ENCODE results near the gene VWA2.

VWA2 gene

DNA sequence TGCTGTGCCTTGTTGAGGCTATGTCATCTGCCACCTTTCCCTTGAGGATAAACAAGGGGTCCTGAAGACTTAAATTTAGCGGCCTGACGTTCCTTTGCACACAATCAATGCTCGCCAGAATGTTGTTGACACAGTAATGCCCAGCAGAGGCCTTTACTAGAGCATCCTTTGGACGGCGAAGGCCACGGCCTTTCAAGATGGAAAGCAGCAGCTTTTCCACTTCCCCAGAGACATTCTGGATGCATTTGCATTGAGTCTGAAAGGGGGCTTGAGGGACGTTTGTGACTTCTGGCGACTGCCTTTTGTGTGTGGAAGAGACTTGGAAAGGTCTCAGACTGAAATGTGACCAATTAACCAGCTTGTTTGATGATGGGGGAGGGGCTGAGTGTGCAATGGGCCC is 52.5 kb downstream of the VWA2 start:
- no peak for TF ChIP-seq ZFX (IDR thresholded peaks at IDR 0.05; ENCODE audit: borderline replicate concordance)
- TF ChIP-seq, protein P1, sequence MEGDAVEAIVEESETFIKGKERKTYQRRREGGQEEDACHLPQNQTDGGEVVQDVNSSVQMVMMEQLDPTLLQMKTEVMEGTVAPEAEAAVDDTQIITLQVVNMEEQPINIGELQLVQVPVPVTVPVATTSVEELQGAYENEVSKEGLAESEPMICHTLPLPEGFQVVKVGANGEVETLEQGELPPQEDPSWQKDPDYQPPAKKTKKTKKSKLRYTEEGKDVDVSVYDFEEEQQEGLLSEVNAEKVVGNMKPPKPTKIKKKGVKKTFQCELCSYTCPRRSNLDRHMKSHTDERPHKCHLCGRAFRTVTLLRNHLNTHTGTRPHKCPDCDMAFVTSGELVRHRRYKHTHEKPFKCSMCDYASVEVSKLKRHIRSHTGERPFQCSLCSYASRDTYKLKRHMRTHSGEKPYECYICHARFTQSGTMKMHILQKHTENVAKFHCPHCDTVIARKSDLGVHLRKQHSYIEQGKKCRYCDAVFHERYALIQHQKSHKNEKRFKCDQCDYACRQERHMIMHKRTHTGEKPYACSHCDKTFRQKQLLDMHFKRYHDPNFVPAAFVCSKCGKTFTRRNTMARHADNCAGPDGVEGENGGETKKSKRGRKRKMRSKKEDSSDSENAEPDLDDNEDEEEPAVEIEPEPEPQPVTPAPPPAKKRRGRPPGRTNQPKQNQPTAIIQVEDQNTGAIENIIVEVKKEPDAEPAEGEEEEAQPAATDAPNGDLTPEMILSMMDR (IDR thresholded peaks at IDR 0.05) = no peak
- no peak overlapping the region for H3K27ac ChIP-seq

GRCh38 chr10:114293075-114293474 is 54.0 kb downstream of the VWA2 start:
- H3K27ac ChIP-seq = no peak overlapping the region
- TF ChIP-seq ZFX (IDR thresholded peaks at IDR 0.05; ENCODE audit: borderline replicate concordance) = no peak
- TF ChIP-seq, protein P1 (IDR thresholded peaks at IDR 0.05) = no peak

DNA sequence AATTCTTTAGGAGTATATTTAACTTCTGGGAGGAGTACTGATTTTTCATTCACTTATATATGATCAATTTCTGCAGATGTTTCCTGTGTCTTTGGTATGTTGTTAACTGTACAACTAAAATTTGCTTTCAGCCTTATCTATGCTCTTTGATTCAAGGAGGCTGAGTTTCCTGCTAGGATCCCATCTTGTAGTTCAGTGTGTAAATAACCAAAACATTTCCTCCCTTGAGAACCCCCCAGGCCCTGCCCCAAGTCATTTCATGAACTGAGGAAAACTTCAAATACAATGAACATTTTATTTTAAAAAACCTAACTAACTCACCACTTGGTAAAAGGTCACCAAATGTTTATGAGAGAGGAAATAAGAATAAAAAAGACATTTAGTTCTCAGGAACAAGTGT is 55.5 kb downstream of the VWA2 start:
- TF ChIP-seq, protein P1 (IDR thresholded peaks at IDR 0.05) = no peak
- no peak for TF ChIP-seq ZFX (IDR thresholded peaks at IDR 0.05; ENCODE audit: borderline replicate concordance)
- no peak overlapping the region for H3K27ac ChIP-seq

GRCh38 chr10:114295393-114295792 is 56.3 kb downstream of the VWA2 start:
- TF ChIP-seq, protein P1 (IDR thresholded peaks at IDR 0.05) = no peak
- no peak for TF ChIP-seq ZFX (IDR thresholded peaks at IDR 0.05; ENCODE audit: borderline replicate concordance)
- no peak overlapping the region for H3K27ac ChIP-seq

DNA sequence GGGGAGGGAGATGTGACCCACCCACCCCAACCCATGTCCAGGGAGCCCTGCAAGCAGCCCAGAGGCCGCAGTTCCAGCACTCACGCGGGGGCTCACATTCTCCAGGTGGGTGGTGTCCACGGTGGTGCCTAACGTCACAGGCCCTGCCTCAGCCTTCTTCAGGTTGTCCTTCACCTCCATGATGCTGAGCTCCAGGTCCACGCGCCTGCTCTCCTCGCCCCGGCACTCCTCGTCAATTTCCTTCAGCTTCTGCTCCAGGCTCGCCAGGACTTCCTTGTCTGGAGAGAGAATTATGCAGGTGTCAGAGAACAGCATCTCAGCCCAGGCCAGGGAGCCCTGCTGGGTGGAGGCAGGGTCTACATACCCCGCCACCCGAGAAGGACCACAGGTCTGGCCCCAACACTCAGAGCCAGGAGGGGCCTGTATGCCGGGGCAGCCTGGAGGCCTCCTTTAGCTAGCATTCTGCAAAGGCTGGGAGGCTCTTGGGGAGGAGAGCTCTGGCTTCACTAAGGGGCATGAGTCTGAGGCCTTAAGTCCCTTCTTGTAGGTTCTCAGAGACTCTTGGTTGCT is 58.2 kb downstream of the VWA2 start:
- no peak overlapping the region for H3K27ac ChIP-seq
- TF ChIP-seq, protein P1 (IDR thresholded peaks at IDR 0.05) = no peak
- TF ChIP-seq ZFX (IDR thresholded peaks at IDR 0.05; ENCODE audit: borderline replicate concordance) = no peak

DNA sequence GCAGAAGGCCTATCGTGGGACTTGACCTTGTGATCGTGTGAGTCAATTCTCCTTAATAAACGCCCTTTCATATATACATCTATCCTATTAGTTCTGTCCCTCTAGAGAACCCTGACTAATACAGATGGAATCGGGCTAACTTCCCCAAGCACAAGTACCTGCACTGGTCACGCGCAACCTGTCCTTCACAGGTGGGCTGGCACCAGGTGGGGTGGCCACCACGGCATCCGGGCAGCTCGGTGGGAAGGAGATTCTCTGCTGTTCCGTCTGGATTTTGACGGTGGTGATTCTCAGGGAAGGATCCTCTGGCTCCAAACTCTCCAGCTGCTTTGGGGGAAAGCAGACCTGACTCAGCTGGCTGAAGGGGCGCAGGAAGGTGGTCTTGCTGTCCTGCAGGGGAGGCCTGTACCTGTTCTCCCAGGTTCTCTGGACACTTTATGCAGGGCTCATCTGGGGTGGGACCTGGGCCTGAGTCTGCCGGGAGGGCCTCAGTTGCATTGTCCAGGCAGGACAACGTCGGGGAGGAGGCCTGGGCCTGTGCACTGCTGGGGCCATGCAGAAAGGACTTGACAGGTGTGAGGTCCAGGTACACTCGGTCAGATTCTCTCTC is 61.1 kb downstream of the VWA2 start:
- no peak for TF ChIP-seq ZFX (IDR thresholded peaks at IDR 0.05; ENCODE audit: borderline replicate concordance)
- TF ChIP-seq, protein P1 (IDR thresholded peaks at IDR 0.05) = no peak
- no peak overlapping the region for H3K27ac ChIP-seq

- H3K27ac ChIP-seq = no peak overlapping the region
- TF ChIP-seq ZFX (IDR thresholded peaks at IDR 0.05; ENCODE audit: borderline replicate concordance) = no peak
- TF ChIP-seq, protein P1 (IDR thresholded peaks at IDR 0.05) = no peak
Observed at GRCh38 chr10:114301177-114301576, 62.1 kb downstream of the VWA2 start.
